ENCODE results near the gene TXNDC8.

TXNDC8 gene

DNA sequence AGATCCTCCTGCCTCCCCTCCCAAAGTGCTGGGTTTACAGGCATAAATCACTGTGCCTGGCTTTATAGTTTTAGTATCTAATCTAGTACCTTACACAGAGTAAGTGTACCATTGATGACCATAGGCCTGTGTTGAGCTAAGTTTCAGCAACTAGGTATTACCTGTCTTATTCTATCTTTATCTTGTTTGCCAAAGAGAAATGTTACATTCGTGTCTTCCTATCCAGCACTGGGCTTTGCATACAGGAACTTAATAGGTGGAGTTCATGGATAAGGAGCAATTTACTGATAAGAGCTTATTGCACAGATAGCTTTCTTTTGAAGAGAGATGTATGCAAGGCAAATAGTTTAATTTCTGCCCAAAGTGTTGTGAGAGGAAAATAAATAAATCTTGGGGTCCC lies 30.5 kb downstream of the TXNDC8 start:
- H3K36me3 ChIP-seq (ENCODE audit: control insufficient read depth in 1 of 2, insufficient read depth in 2 of 2, low read depth in 1 of 2, low read length in 2 of 2): no peaks in the 10 kb centered on the region
- no peaks in the 10 kb centered on the region for H3K4me1 ChIP-seq (ENCODE audit: control insufficient read depth, insufficient read depth, low read depth, low read length)
- H2BK15ac ChIP-seq (ENCODE audit: low read depth, poor library complexity, severe bottlenecking): no peak overlapping the region
- H2BK12ac ChIP-seq (ENCODE audit: low read length in 2 of 2): no peak overlapping the region
- no peak overlapping the region for H3K9ac ChIP-seq (ENCODE audit: low read length)
- H2AFZ ChIP-seq (ENCODE audit: low read depth, low read length): no peak overlapping the region
- no peaks in the 10 kb centered on the region for H3K27me3 ChIP-seq (ENCODE audit: control insufficient read depth in 1 of 2, insufficient read depth in 1 of 2, low read length in 2 of 2)
- WGBS: 68% methylated on average over 1 of the region's 1 CpG
- no peak overlapping the region for H3K18ac ChIP-seq (ENCODE audit: low read depth in 1 of 2, low read length in 2 of 2)
- DNase-seq: no peak
- no peak overlapping the region for H2BK5ac ChIP-seq (ENCODE audit: low read depth, low read length, poor library complexity, severe bottlenecking)
- no peak overlapping the region for H2BK120ac ChIP-seq (ENCODE audit: low read depth, low read length)
- no peak overlapping the region for H3K23ac ChIP-seq (ENCODE audit: low read length in 2 of 2)
- no peak overlapping the region for H4K91ac ChIP-seq (ENCODE audit: low read length)
- no peaks in the 10 kb centered on the region for H3K79me1 ChIP-seq (replicated peaks; ENCODE audit: low read length, poor library complexity, severe bottlenecking)
- H4K8ac ChIP-seq (ENCODE audit: low read length): no peak overlapping the region
- peaks cover 2% of the 10 kb centered on the region for H3K9me3 ChIP-seq (ENCODE audit: control insufficient read depth, low read length)
- no peak overlapping the region for H2AK5ac ChIP-seq (ENCODE audit: low read length, severe bottlenecking)
- H3K4me2 ChIP-seq (ENCODE audit: low read length, poor library complexity, severe bottlenecking): no peak overlapping the region
- no peak overlapping the region for H3K14ac ChIP-seq (ENCODE audit: low read length in 2 of 2)
- no peak overlapping the region for H3K4me3 ChIP-seq (ENCODE audit: insufficient read depth in 1 of 2, low read depth in 1 of 2, low read length in 2 of 2)
- H3K4ac ChIP-seq (ENCODE audit: low read depth in 1 of 2, low read length in 2 of 2): no peak overlapping the region
- no peak overlapping the region for H3K27ac ChIP-seq (ENCODE audit: low read length, poor library complexity, severe bottlenecking)

DNA sequence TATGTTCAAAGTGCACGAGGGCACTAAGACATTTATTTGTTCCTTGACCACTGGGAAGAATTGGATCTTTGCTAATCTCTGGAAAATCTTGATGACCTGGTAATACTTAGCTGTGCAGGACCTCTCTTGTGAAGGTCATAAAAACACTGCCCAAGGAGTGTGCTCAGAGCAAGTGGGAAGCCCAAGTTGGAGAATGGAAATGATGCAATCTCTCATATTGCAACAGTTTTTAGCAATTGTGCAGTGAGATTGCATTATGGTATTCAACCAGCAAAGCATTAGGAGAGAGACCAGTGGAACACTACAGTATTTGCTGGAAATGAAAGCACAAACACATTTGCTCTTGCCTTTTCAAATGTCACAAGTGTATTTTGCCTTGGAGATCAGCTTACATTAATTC lies 34.5 kb downstream of the TXNDC8 start:
- 74% methylated on average over 1 of the region's 1 CpG for WGBS
- peak; percentile 83 for DNase-seq
- H2BK12ac ChIP-seq (ENCODE audit: low read length in 2 of 2): no peak overlapping the region
- H3K4me3 ChIP-seq (ENCODE audit: insufficient read depth in 1 of 2, low read depth in 1 of 2, low read length in 2 of 2): no peak overlapping the region
- no peaks in the 10 kb centered on the region for H3K79me1 ChIP-seq (replicated peaks; ENCODE audit: low read length, poor library complexity, severe bottlenecking)
- H2BK5ac ChIP-seq (ENCODE audit: low read depth, low read length, poor library complexity, severe bottlenecking): no peak overlapping the region
- H2BK120ac ChIP-seq (ENCODE audit: low read depth, low read length): no peak overlapping the region
- H2BK15ac ChIP-seq (ENCODE audit: low read depth, poor library complexity, severe bottlenecking): no peak overlapping the region
- H3K23ac ChIP-seq (ENCODE audit: low read length in 2 of 2): no peak overlapping the region
- H3K9ac ChIP-seq (ENCODE audit: low read length): peak overlapping the region; percentile 32
- H3K4ac ChIP-seq (ENCODE audit: low read depth in 1 of 2, low read length in 2 of 2): no peak overlapping the region
- no peak overlapping the region for H3K4me2 ChIP-seq (ENCODE audit: low read length, poor library complexity, severe bottlenecking)
- no peak overlapping the region for H2AK5ac ChIP-seq (ENCODE audit: low read length, severe bottlenecking)
- H3K14ac ChIP-seq (ENCODE audit: low read length in 2 of 2): no peak overlapping the region
- H3K27me3 ChIP-seq (ENCODE audit: control insufficient read depth in 1 of 2, insufficient read depth in 1 of 2, low read length in 2 of 2): no peaks in the 10 kb centered on the region
- no peak overlapping the region for H3K27ac ChIP-seq (ENCODE audit: low read length, poor library complexity, severe bottlenecking)
- H3K36me3 ChIP-seq (ENCODE audit: control insufficient read depth in 1 of 2, insufficient read depth in 2 of 2, low read depth in 1 of 2, low read length in 2 of 2): no peaks in the 10 kb centered on the region
- H3K9me3 ChIP-seq (ENCODE audit: control insufficient read depth, low read length): no peaks in the 10 kb centered on the region
- H4K8ac ChIP-seq (ENCODE audit: low read length): no peak overlapping the region
- no peaks in the 10 kb centered on the region for H3K4me1 ChIP-seq (ENCODE audit: control insufficient read depth, insufficient read depth, low read depth, low read length)
- no peak overlapping the region for H3K18ac ChIP-seq (ENCODE audit: low read depth in 1 of 2, low read length in 2 of 2)
- no peak overlapping the region for H4K91ac ChIP-seq (ENCODE audit: low read length)
- no peak overlapping the region for H2AFZ ChIP-seq (ENCODE audit: low read depth, low read length)

DNA sequence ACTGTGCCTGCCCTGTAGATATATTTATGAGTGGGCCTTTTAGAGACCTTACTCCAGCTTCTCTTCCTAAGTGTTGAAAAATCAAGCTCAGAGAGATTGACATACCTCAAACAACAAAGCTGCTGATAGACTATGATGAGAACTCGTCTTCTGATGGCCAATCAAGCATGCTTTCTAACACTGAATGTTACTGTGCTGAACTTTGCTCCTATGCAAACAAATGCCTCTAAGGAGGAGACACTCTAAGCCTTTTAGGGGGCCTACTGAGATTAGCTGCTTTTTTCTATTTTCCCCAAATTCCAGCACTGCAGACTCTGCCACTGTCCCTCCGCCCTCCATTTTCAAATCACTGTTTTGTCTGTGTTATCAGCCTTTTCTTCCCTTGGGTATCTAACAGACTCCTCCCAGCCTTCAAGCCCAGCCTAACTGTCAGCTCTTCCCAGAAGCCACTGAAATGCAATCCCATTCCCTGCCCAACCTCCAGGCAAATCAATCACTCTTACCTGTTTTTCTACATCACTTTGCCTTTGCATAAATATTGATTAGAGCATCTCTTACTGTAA lies 39.5 kb downstream of the TXNDC8 start:
- Histone ChIP-seq H2BK15ac (ENCODE audit: low read depth, poor library complexity, severe bottlenecking) (no peak overlapping the region), H2BK12ac (ENCODE audit: low read length in 2 of 2) (no peak overlapping the region), H2AK5ac (ENCODE audit: low read length, severe bottlenecking) (no peak overlapping the region), H3K4me1 (ENCODE audit: control insufficient read depth, insufficient read depth, low read depth, low read length) (no peaks in the 10 kb centered on the region), H4K8ac (ENCODE audit: low read length) (no peak overlapping the region), H3K14ac (ENCODE audit: low read length in 2 of 2) (no peak overlapping the region), H3K4ac (ENCODE audit: low read depth in 1 of 2, low read length in 2 of 2) (no peak overlapping the region), H3K18ac (ENCODE audit: low read depth in 1 of 2, low read length in 2 of 2) (no peak overlapping the region), H3K4me2 (ENCODE audit: low read length, poor library complexity, severe bottlenecking) (no peak overlapping the region), H2BK120ac (ENCODE audit: low read depth, low read length) (no peak overlapping the region), H3K36me3 (ENCODE audit: control insufficient read depth in 1 of 2, insufficient read depth in 2 of 2, low read depth in 1 of 2, low read length in 2 of 2) (no peaks in the 10 kb centered on the region), H3K27me3 (ENCODE audit: control insufficient read depth in 1 of 2, insufficient read depth in 1 of 2, low read length in 2 of 2) (no peaks in the 10 kb centered on the region), H3K9me3 (ENCODE audit: control insufficient read depth, low read length) (no peaks in the 10 kb centered on the region), H3K27ac (ENCODE audit: low read length, poor library complexity, severe bottlenecking) (no peak overlapping the region), H3K23ac (ENCODE audit: low read length in 2 of 2) (no peak overlapping the region), H2AFZ (ENCODE audit: low read depth, low read length) (no peak overlapping the region), H3K9ac (ENCODE audit: low read length) (no peak overlapping the region), H4K91ac (ENCODE audit: low read length) (no peak overlapping the region), H3K79me1 (replicated peaks; ENCODE audit: low read length, poor library complexity, severe bottlenecking) (no peaks in the 10 kb centered on the region), H2BK5ac (ENCODE audit: low read depth, low read length, poor library complexity, severe bottlenecking) (no peak overlapping the region), H3K4me3 (ENCODE audit: insufficient read depth in 1 of 2, low read depth in 1 of 2, low read length in 2 of 2) (no peak overlapping the region)
- 82% methylated on average over 2 of the region's 2 CpGs for WGBS
- DNase-seq: no peak

DNA sequence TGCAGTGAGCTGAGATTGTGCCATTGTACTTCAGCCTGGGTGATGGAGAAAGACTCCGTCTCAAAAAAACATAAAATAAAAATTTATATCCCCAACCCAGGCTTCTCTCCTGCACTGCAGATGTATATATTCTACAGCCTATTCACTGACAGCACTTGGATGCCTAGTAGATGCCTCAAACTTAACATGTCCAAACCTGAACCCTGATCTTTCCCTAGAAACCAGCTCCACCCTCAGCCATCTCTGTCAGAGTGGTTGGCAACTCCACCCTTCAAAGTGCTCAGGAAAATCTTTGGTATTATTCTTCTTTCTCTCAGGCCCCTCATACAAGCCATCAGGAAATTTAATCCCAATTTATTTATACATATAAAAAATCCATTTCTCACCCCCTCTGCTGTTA lies 44.4 kb downstream of the TXNDC8 start:
- Histone ChIP-seq H3K4me3 (ENCODE audit: insufficient read depth in 1 of 2, low read depth in 1 of 2, low read length in 2 of 2) (no peak overlapping the region), H3K27me3 (ENCODE audit: control insufficient read depth in 1 of 2, insufficient read depth in 1 of 2, low read length in 2 of 2) (no peaks in the 10 kb centered on the region), H2AFZ (ENCODE audit: low read depth, low read length) (no peak overlapping the region), H3K23ac (ENCODE audit: low read length in 2 of 2) (no peak overlapping the region), H2BK120ac (ENCODE audit: low read depth, low read length) (no peak overlapping the region), H3K4ac (ENCODE audit: low read depth in 1 of 2, low read length in 2 of 2) (no peak overlapping the region), H3K9ac (ENCODE audit: low read length) (no peak overlapping the region), H3K9me3 (ENCODE audit: control insufficient read depth, low read length) (no peaks in the 10 kb centered on the region), H3K79me1 (replicated peaks; ENCODE audit: low read length, poor library complexity, severe bottlenecking) (no peaks in the 10 kb centered on the region), H3K27ac (ENCODE audit: low read length, poor library complexity, severe bottlenecking) (no peak overlapping the region), H2BK12ac (ENCODE audit: low read length in 2 of 2) (no peak overlapping the region), H3K4me1 (ENCODE audit: control insufficient read depth, insufficient read depth, low read depth, low read length) (no peaks in the 10 kb centered on the region), H2BK5ac (ENCODE audit: low read depth, low read length, poor library complexity, severe bottlenecking) (no peak overlapping the region), H2BK15ac (ENCODE audit: low read depth, poor library complexity, severe bottlenecking) (no peak overlapping the region), H3K36me3 (ENCODE audit: control insufficient read depth in 1 of 2, insufficient read depth in 2 of 2, low read depth in 1 of 2, low read length in 2 of 2) (no peaks in the 10 kb centered on the region), H4K91ac (ENCODE audit: low read length) (no peak overlapping the region), H3K18ac (ENCODE audit: low read depth in 1 of 2, low read length in 2 of 2) (no peak overlapping the region), H3K4me2 (ENCODE audit: low read length, poor library complexity, severe bottlenecking) (no peak overlapping the region), H4K8ac (ENCODE audit: low read length) (no peak overlapping the region), H3K14ac (ENCODE audit: low read length in 2 of 2) (no peak overlapping the region), H2AK5ac (ENCODE audit: low read length, severe bottlenecking) (no peak overlapping the region)
- 100% methylated on average over 1 of the region's 1 CpG for WGBS
- DNase-seq: no peak
